ENCODE results near the gene SLC44A5. TPM values are rescaled to one million over a fixed set of nuclear protein-coding genes. Genes with fewer than 3 reads are reported as not detected.
"Not testable (repeated sequence)": the region's sequence is repeated elsewhere in the genome, so short reads cannot be mapped to it uniquely, and the experiment has no call there.

SLC44A5 gene
- not detected for total RNA-seq

DNA sequence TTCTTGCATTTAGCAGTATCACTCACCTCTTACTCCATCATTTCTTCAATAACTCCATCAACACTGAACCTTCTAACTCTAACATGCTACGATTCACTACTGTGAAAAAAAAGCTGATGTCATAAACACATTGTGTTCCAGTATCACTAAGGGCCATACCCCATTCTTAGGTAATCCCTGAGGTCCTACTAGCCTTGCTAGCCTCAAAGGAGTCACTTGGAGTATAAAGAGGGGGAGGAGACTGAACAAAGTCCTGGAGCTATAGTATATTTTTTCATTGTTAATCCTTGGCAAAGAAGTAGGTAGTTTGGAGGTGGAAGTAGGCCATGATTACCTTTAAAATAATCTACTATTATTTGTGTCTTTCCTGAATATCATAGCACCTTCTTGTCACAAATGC, at the start of gene SLC44A5:
TSS of gene SLC44A5 (minus strand) at position 101 of the 400 bp plus-strand sequence. CDS start 69,667 bp downstream, outside the sequence.
- DNase-seq, result no peak
- no peak within 1 kb of the TSS for H3K27ac Mint-ChIP-seq
- ChIA-PET POLR2A (no interaction called here), CTCF (interaction anchor here (0.6 kb wide), 1 partner anchor 221 kb away, joined by 3 read pairs; no protein-coding TSS in a partner anchor)
- no peaks in the 10 kb centered on the region for H3K36me3 Mint-ChIP-seq (ENCODE audit: low read depth)
- no peak within 1 kb of the TSS for H3K4me3 Mint-ChIP-seq
- H3K27me3 Mint-ChIP-seq, result peaks cover 45% of the 10 kb centered on the region
- peaks cover 11% of the 10 kb centered on the region for H3K4me1 Mint-ChIP-seq
- intact Hi-C loops (cut with DNase I, micrococcal nuclease), result loop anchor here in 1 of 2 experiments (10.0 kb wide), 1 partner anchor 476 kb away; the partner anchor contains the start of gene LHX8
- no peak for ATAC-seq
- no peaks in the 10 kb centered on the region for H3K9me3 Mint-ChIP-seq (ENCODE audit: low read depth)

DNA sequence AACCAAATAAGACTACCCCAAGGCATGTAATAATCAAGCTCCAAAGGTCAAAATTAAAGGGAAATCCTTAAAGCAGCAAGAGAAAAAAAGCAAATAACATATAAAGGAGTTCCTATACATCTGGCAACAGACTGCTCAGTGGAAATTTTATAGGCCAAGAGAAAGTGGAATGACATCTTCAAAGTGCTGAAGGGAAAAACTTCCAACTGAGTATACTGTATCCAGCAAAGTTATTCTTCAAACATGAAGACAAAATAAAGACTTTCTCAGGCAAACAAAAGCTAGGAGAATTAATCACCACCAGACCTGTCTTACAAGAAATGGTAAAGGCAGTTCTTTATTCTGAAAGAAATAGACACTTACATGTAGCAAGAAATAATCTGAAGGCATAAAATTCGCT, 45.0 kb upstream of the SLC44A5 start:
- POLR2A ChIA-PET, result no interaction called here
- Mint-ChIP-seq H3K27me3 (peaks cover 13% of the 10 kb centered on the region), H3K4me1 (no peaks in the 10 kb centered on the region), H3K36me3 (ENCODE audit: low read depth) (peaks cover 1% of the 10 kb centered on the region), H3K9me3 (ENCODE audit: low read depth) (peaks cover 4% of the 10 kb centered on the region), H3K4me3 (no peak overlapping the region), H3K27ac (no peak overlapping the region)
- CTCF ChIA-PET, result no interaction called here
- ATAC-seq (no peak), DNase-seq (no peak)
- intact Hi-C loops (cut with DNase I, micrococcal nuclease), result no loop called here

DNA sequence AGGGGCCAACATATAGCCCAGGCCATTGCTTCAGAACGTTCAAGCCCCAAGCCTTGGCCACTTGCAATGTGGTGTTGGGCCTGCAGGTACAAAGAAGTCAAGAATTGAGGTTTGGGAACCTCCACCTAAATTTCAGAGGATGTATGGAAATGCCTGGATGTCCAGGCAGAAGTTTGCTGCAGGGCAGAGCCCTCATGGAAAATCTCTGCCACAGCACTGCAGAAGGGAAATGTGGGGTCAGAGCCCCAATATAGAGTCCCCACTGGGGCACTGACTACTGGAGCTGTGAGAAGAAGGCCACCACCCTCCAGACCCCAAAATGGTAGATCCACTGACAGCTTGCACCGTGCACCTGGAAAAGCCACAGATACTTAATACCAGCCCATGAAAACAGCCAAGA, 36.3 kb upstream of the SLC44A5 start:
- ATAC-seq; intact Hi-C loops (cut with DNase I, micrococcal nuclease); DNase-seq: not testable (repeated sequence)

DNA sequence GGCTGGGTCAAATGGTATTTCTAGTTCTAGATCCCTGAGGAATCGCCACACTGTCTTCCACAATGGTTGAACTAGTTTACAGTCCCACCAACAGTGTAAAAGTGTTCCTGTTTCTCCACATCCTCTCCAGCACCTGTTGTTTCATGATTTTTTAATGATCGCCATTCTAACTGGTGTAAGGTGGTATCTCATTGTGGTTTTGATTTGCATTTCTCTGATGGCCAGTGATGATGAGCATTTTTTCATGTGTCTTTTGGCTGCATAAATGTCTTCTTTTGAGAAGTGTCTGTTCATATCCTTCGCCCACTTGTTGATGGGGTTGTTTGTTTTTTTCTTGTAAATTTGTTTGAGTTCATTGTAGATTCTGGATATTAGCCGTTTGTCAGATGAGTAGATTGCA, 34.2 kb upstream of the SLC44A5 start:
- POLR2A ChIA-PET; DNase-seq; H3K4me1 Mint-ChIP-seq; H3K27me3 Mint-ChIP-seq; H3K27ac Mint-ChIP-seq; ATAC-seq; CTCF ChIA-PET; H3K9me3 Mint-ChIP-seq (ENCODE audit: low read depth); intact Hi-C loops (cut with DNase I, micrococcal nuclease); H3K4me3 Mint-ChIP-seq; H3K36me3 Mint-ChIP-seq (ENCODE audit: low read depth): not testable (repeated sequence)

More for the DNA sequence above, 36.3 kb upstream of the SLC44A5 start:
- H3K4me3 Mint-ChIP-seq; H3K27ac Mint-ChIP-seq; H3K4me1 Mint-ChIP-seq; H3K36me3 Mint-ChIP-seq (ENCODE audit: low read depth); H3K9me3 Mint-ChIP-seq (ENCODE audit: low read depth); CTCF ChIA-PET; POLR2A ChIA-PET; H3K27me3 Mint-ChIP-seq: not testable (repeated sequence)

DNA sequence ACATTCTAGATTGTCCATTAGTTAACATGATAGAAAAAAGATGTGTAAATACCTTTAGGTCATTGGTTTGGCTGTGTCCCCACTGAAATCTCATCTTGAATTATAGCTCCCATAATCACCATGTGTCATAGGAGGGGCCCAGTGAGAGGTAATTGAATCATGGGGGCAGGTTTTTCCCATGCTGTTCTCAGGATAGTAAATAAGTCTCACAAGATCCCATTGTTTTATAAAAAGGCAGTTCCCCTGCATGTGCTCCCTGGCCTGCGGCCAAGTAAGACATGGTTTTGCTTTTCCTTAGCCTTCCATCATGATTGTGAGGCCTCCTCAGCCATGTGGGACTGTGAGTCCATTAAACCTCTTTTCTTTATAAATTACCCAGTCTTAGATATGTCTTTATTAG, 32.5 kb upstream of the SLC44A5 start:
- ChIA-PET CTCF (interaction anchor here (0.6 kb wide), 1 partner anchor 65 kb away, joined by 3 read pairs; no protein-coding TSS in a partner anchor), POLR2A (no interaction called here)
- H3K4me1 Mint-ChIP-seq, result no peaks in the 10 kb centered on the region
- H3K27ac Mint-ChIP-seq, result no peak overlapping the region
- H3K36me3 Mint-ChIP-seq (ENCODE audit: low read depth), result no peaks in the 10 kb centered on the region
- H3K9me3 Mint-ChIP-seq (ENCODE audit: low read depth), result peaks cover 4% of the 10 kb centered on the region
- intact Hi-C loops (cut with DNase I, micrococcal nuclease), result no loop called here
- DNase-seq (no peak), ATAC-seq (no peak)
- no peak overlapping the region for H3K4me3 Mint-ChIP-seq
- H3K27me3 Mint-ChIP-seq, result peaks cover 2% of the 10 kb centered on the region

DNA sequence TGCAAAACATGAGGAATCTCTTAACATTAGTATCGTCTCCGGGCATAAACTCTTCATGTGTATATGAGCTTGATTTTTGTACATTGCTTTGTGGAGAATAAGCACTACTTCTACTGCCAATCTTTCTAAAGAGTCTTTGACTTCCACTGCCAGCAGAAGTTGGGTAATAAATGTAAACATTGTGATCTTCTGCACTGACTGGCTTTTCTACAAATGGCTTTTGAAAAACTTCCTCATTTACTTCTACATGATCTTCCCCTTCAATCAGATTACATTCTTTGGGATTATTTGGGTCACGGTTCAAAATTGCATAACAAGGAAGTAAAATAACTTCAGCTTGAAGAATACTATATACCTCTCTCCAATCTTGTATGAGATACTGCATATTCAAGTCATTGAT, 30.4 kb upstream of the SLC44A5 start:
- no peak overlapping the region for H3K4me3 Mint-ChIP-seq
- ChIA-PET CTCF (no interaction called here), POLR2A (no interaction called here)
- no peak for ATAC-seq
- H3K4me1 Mint-ChIP-seq, result no peaks in the 10 kb centered on the region
- H3K27ac Mint-ChIP-seq, result no peak overlapping the region
- no peaks in the 10 kb centered on the region for H3K9me3 Mint-ChIP-seq (ENCODE audit: low read depth)
- no peaks in the 10 kb centered on the region for H3K36me3 Mint-ChIP-seq (ENCODE audit: low read depth)
- H3K27me3 Mint-ChIP-seq, result peaks cover 2% of the 10 kb centered on the region
- intact Hi-C loops (cut with DNase I, micrococcal nuclease), result no loop called here
- DNase-seq, result no peak

DNA sequence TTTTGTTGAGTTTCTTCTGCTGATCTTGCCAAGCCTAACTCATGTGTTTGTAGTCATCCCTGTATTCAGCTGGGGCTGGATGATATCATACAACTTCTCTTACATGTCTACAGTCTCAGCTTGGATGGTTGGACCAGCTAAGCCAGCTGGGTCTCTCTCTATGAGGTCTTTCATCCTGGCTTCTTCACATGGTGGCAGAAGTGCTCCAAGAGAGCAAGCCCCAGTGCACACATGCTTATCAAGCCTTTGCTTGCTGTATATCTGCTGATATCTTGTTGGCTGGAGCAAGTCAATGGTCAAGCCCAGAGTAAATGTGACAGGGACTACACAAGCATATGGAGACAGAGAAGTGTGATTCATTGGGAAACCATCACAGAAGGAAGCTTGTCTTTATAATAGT, 29.2 kb upstream of the SLC44A5 start:
- Mint-ChIP-seq H3K36me3 (ENCODE audit: low read depth) (no peaks in the 10 kb centered on the region), H3K9me3 (ENCODE audit: low read depth) (no peaks in the 10 kb centered on the region), H3K27ac (no peak overlapping the region), H3K27me3 (peaks cover 5% of the 10 kb centered on the region), H3K4me3 (no peak overlapping the region), H3K4me1 (no peaks in the 10 kb centered on the region)
- DNase-seq, result no peak
- no peak for ATAC-seq
- ChIA-PET POLR2A (no interaction called here), CTCF (no interaction called here)
- intact Hi-C loops (cut with DNase I, micrococcal nuclease), result no loop called here

DNA sequence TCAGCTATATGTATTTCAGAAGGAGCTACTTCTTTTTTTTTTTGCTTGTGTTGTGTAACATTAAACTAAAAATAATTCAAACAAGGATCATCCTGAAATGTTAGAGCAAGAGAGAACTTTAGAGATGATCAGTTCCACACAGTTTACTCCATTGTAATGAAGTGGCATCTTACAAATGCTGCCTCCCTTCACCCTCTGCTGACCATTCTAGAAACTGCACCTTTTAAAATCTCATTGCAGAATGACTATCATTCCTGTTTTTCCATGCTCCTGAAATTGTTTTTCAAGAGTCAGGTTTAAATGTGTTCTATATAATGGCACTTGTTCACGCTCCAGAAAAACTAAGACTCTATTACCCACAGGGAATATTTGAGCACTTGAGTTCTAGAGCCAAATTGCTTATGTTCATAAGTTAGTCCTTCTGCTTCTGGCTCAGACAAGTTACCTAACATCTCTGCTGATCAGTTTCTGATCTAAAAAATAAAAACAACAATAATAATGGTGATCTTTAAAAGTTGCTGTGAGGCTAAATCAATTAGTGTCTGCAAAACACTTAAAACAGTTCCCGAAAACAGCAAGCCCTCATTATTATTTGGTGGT, 21.5 kb upstream of the SLC44A5 start:
- Mint-ChIP-seq H3K4me3 (no peak overlapping the region), H3K36me3 (ENCODE audit: low read depth) (no peaks in the 10 kb centered on the region), H3K9me3 (ENCODE audit: low read depth) (no peaks in the 10 kb centered on the region), H3K27me3 (peaks cover 22% of the 10 kb centered on the region), H3K4me1 (no peaks in the 10 kb centered on the region), H3K27ac (no peak overlapping the region)
- ChIA-PET POLR2A (no interaction called here), CTCF (interaction anchor here (0.6 to 1.9 kb wide), 5 partner anchors 30 to 400 kb away, joined by 3 to 7 read pairs (median 5); no protein-coding TSS in a partner anchor)
- intact Hi-C loops (cut with DNase I, micrococcal nuclease), result loop anchor here (1.0 to 10.0 kb wide), 6 partner anchors 366 to 860 kb away; no protein-coding TSS in a partner anchor
- DNase-seq (no peak), ATAC-seq (no peak)

DNA sequence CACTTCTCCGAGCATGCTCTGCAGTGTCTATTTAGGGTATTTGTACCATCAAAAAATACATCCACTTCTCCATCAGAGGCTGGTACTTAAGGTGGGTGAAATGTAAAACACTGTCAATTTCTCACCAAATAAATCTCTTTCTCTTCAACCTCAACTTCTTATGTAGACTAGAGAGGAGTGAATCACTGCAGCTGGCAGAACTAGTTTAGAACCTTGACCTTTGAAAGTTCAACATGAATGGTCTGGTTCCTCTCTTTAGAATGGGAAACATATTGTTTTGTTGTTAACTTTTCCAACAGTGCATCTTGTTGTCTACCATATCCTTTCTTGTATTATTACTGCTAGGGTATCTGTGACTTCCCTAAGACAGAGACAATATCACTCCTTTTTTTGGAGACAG, 20.1 kb upstream of the SLC44A5 start:
- Mint-ChIP-seq H3K27ac (no peak overlapping the region), H3K4me1 (no peaks in the 10 kb centered on the region), H3K27me3 (peaks cover 28% of the 10 kb centered on the region), H3K4me3 (no peak overlapping the region), H3K36me3 (ENCODE audit: low read depth) (no peaks in the 10 kb centered on the region), H3K9me3 (ENCODE audit: low read depth) (no peaks in the 10 kb centered on the region)
- DNase-seq, result no peak
- intact Hi-C loops (cut with DNase I, micrococcal nuclease), result loop anchor here in 1 of 2 experiments (5.0 to 10.0 kb wide), 2 partner anchors 399 to 856 kb away; no protein-coding TSS in a partner anchor
- no peak for ATAC-seq
- ChIA-PET CTCF (no interaction called here), POLR2A (no interaction called here)

DNA sequence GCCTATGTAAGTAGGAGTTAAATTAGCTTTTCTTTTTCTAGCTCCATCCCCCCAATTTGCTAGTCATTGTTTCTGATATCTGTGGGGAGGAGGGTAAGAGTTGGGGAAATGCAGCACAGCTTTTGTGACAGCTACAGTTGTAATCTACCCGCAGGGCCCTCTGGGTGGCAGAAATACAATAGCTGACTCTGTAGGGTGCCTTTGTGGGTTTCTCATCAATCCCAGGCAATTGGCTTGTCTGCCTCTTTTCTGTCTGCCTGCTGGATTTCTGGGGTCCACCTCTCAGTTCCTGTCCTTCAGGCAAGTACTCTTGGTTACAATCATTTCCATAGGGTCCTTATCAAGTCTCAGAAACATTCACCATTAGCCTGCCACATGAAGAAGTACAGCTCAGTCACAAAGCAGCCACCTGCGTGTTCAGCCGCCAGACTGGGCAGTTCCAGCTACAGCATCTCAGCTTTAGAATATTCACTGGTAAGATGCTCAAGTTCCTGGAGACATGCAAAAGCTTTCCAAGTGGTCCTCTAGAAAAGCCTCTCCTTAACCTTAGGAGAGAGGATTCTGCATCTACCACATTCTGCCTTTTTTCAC, 19.2 kb upstream of the SLC44A5 start:
- ATAC-seq, result no peak
- no peaks in the 10 kb centered on the region for H3K4me1 Mint-ChIP-seq
- no peaks in the 10 kb centered on the region for H3K9me3 Mint-ChIP-seq (ENCODE audit: low read depth)
- intact Hi-C loops (cut with DNase I, micrococcal nuclease), result loop anchor here in 1 of 2 experiments (5.0 to 10.0 kb wide), 2 partner anchors 398 to 855 kb away; no protein-coding TSS in a partner anchor
- no peak overlapping the region for H3K27ac Mint-ChIP-seq
- ChIA-PET CTCF (interaction anchor here (1.6 kb wide), 1 partner anchor 364 kb away, joined by 6 read pairs; no protein-coding TSS in a partner anchor), POLR2A (no interaction called here)
- no peak for DNase-seq
- H3K4me3 Mint-ChIP-seq, result no peak overlapping the region
- peaks cover 26% of the 10 kb centered on the region for H3K27me3 Mint-ChIP-seq
- no peaks in the 10 kb centered on the region for H3K36me3 Mint-ChIP-seq (ENCODE audit: low read depth)

DNA sequence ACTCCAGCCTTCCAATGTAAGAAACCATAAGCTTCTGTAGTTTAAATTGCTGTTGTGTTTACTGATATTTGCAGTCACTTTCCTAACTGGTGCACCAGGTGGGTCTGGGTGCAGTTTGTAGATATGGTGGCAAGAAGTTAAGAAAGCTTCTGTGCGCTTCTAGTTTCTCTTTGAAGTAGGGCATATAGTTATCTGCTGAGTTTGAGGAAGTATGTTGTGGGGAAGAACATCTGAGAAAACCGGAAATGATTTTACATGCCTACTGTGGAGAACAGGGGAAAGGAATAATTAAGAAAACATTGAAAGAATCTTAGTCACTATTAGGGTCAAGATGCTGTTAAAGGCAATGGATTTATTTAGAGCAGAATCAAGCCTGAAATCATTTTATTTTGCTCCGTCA, 14.9 kb upstream of the SLC44A5 start:
- Mint-ChIP-seq H3K36me3 (ENCODE audit: low read depth) (no peaks in the 10 kb centered on the region), H3K27ac (no peak overlapping the region), H3K27me3 (peaks cover 40% of the 10 kb centered on the region), H3K9me3 (ENCODE audit: low read depth) (peaks cover under 1% of the 10 kb centered on the region), H3K4me3 (no peak overlapping the region), H3K4me1 (no peaks in the 10 kb centered on the region)
- intact Hi-C loops (cut with DNase I, micrococcal nuclease), result no loop called here
- ChIA-PET CTCF (no interaction called here), POLR2A (no interaction called here)
- ATAC-seq (no peak), DNase-seq (no peak)

DNA sequence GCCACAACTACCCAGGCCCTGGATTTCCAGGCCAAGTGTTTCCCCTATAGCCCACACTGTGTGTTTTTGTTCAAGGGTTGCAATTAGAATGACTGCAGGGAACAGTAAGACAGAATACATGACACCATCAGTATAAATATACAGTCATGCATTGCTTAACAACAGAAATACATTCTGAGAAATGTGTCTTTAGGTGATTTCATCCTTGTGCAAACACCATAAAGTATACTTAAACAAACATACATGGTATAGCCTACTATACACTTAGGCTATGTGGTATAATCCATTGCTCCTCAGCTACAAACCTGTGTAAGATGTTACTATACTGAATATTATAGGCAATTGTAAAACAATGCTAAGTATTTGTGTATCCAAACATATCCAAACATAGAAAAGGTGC, 7.5 kb upstream of the SLC44A5 start:
- peaks cover 16% of the 10 kb centered on the region for H3K4me1 Mint-ChIP-seq
- no peaks in the 10 kb centered on the region for H3K36me3 Mint-ChIP-seq (ENCODE audit: low read depth)
- ChIA-PET CTCF (interaction anchor here (1.7 kb wide), 1 partner anchor 17 kb away, joined by 3 read pairs; no protein-coding TSS in a partner anchor), POLR2A (no interaction called here)
- no peak for DNase-seq
- H3K27ac Mint-ChIP-seq, result no peak overlapping the region
- H3K27me3 Mint-ChIP-seq, result peaks cover 63% of the 10 kb centered on the region
- no peak for ATAC-seq
- no peak overlapping the region for H3K4me3 Mint-ChIP-seq
- intact Hi-C loops (cut with DNase I, micrococcal nuclease), result loop anchor here in 1 of 2 experiments (10.0 kb wide), 1 partner anchor 484 kb away; the partner anchor contains the start of gene LHX8
- H3K9me3 Mint-ChIP-seq (ENCODE audit: low read depth), result peaks cover 2% of the 10 kb centered on the region

All from activated CD4-positive, alpha-beta T cell treated with anti-CD3 and anti-CD28 coated beads for 36 hours (primary cell).